ENCODE data around the gene FAM120A. TPM values are rescaled to one million over a fixed set of nuclear protein-coding genes. Genes with fewer than 3 reads are reported as not detected.

FAM120A gene
- total RNA-seq, 4 donors from 2014 or later, result 81.7 to 125 (median 90.1) TPM

- H3K4me1 ChIP-seq, result peaks cover 20 to 63% (median 38%) of the 10 kb centered on the region in 4 donors
- peaks cover 0 to 28% (median 11%) of the 10 kb centered on the region in 4 donors for H3K36me3 ChIP-seq
- TF ChIP-seq CTCF (IDR thresholded peaks at IDR 0.05) (no peak), EP300 (IDR thresholded peaks at IDR 0.05) (no peak), POLR2AphosphoS5 (IDR thresholded peaks at IDR 0.05) (no peak), POLR2A (IDR thresholded peaks at IDR 0.05; ENCODE audit: low read depth) (no peak)
- intact Hi-C loops (cut with DNase I), result no loop called here
- no peaks in the 10 kb centered on the region for H3K27me3 ChIP-seq
- no peaks in the 10 kb centered on the region for H3K9me3 ChIP-seq
- no peak overlapping the region for H3K27ac ChIP-seq (replicated peaks in 1 of 4)
- 87% methylated on average over 5 of the region's 5 CpGs for WGBS
- no peak for DNase-seq (ENCODE audit: extremely low spot score)
- no peak overlapping the region for H3K4me3 ChIP-seq
Observed at GRCh38 chr9:93488244-93488643, 36.8 kb downstream of the FAM120A start.

GRCh38 chr9:93491593-93492232 is 40.2 kb downstream of the FAM120A start:
- H3K27ac ChIP-seq (replicated peaks in 1 of 4), result no peak overlapping the region
- 78% methylated on average over 3 of the region's 3 CpGs for WGBS

GRCh38 chr9:93492327-93492726 is 40.8 kb downstream of the FAM120A start:
- Histone ChIP-seq H3K36me3 (peaks cover 7 to 40% (median 29%) of the 10 kb centered on the region in 4 donors), H3K9me3 (no peaks in the 10 kb centered on the region), H3K27ac (replicated peaks in 1 of 4) (no peak overlapping the region), H3K27me3 (no peaks in the 10 kb centered on the region), H3K4me1 (peaks cover 20 to 40% (median 27%) of the 10 kb centered on the region in 4 donors), H3K4me3 (no peak overlapping the region)
- intact Hi-C loops (cut with DNase I), result no loop called here
- no peak for DNase-seq (ENCODE audit: extremely low spot score)
- WGBS, result 57% methylated on average over 5 of the region's 5 CpGs
- TF ChIP-seq EP300 (IDR thresholded peaks at IDR 0.05) (no peak), CTCF (IDR thresholded peaks at IDR 0.05) (no peak), POLR2AphosphoS5 (IDR thresholded peaks at IDR 0.05) (no peak), POLR2A (IDR thresholded peaks at IDR 0.05; ENCODE audit: low read depth) (no peak)

More at GRCh38 chr9:93491593-93492232, 40.2 kb downstream of the FAM120A start:
- no peak for TF ChIP-seq POLR2A (IDR thresholded peaks at IDR 0.05; ENCODE audit: low read depth)
- no peak for TF ChIP-seq POLR2AphosphoS5 (IDR thresholded peaks at IDR 0.05)
- no peak for TF ChIP-seq CTCF (IDR thresholded peaks at IDR 0.05)
- no peak for TF ChIP-seq EP300 (IDR thresholded peaks at IDR 0.05)
- no peaks in the 10 kb centered on the region for H3K9me3 ChIP-seq
- intact Hi-C loops (cut with DNase I), result no loop called here
- H3K27me3 ChIP-seq, result no peaks in the 10 kb centered on the region
- H3K36me3 ChIP-seq, result peaks cover 6 to 34% (median 23%) of the 10 kb centered on the region in 4 donors
- H3K4me3 ChIP-seq, result no peak overlapping the region
- no peak for DNase-seq (ENCODE audit: extremely low spot score)
- peaks cover 25 to 42% (median 29%) of the 10 kb centered on the region in 4 donors for H3K4me1 ChIP-seq

DNA sequence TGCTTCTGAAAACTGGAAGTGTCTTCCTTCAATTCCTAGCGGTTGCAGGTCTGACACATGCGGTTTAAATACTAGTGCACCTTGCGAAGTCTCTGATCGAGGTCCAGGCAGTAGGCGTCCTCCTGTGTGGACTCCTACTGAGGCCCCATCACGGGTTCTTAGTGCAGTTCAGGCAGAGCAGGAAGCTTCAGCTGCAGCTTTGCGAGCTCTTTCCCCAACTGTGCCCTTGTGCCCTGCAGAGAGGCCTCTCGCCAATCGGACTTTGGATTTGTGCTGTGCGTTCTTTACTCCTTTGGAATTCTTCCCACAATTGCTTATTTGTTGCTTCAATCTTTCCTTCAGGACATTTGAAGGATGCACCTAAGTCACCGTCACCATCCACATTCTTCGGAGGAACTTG is 42.5 kb downstream of the FAM120A start:
- intact Hi-C loops (cut with DNase I), result no loop called here
- H3K27me3 ChIP-seq, result no peaks in the 10 kb centered on the region
- H3K27ac ChIP-seq (replicated peaks in 1 of 4), result no peak overlapping the region
- DNase-seq (ENCODE audit: extremely low spot score), result no peak
- H3K36me3 ChIP-seq, result peaks cover 17 to 51% (median 40%) of the 10 kb centered on the region in 4 donors
- TF ChIP-seq EP300 (IDR thresholded peaks at IDR 0.05) (no peak), POLR2AphosphoS5 (IDR thresholded peaks at IDR 0.05) (no peak), POLR2A (IDR thresholded peaks at IDR 0.05; ENCODE audit: low read depth) (no peak), CTCF (IDR thresholded peaks at IDR 0.05) (no peak)
- H3K4me3 ChIP-seq, result no peak overlapping the region
- peaks cover 20 to 31% (median 27%) of the 10 kb centered on the region in 4 donors for H3K4me1 ChIP-seq
- no peaks in the 10 kb centered on the region for H3K9me3 ChIP-seq
- WGBS, result 96% methylated on average over 12 of the region's 12 CpGs

Measured in esophagus muscularis mucosa (tissue), 4 donors.